GM12878 (cell line): ENCODE data around the gene ACKR4. TPM values are rescaled to one million over a fixed set of nuclear protein-coding genes. Genes with fewer than 3 reads are reported as not detected.
A peak's percentile ranks its signal among the peaks of the same experiment; 100 is the strongest.

ENCODE experiments used
- ATAC-seq: fragments of 200-7000 bp; cut with Tn5 transposase; 3 replicates; pipeline ENCODE4 v1.9.1; 2020; ENCODE audit warnings: mild to moderate bottlenecking, moderate library complexity
- BruUV-seq: library from RNA; stranded (reverse); fragments of 400-500 nt; replicated peaks from 2 replicates; lab custom pipeline; 2021; lab: Mats Ljungman, UMichigan
- CTCF ChIA-PET: fragments of 300-600 bp; sonication (Branson Sonifier 250); formaldehyde crosslinking; extraction: SDS; loops from one replicate; lab custom pipeline; 2021; ENCODE audit warnings: inconsistent platforms; lab: Yijun Ruan, JAX
- POLR2A ChIA-PET: fragments of 350-600 bp; formaldehyde crosslinking; extraction: SDS; loops from one replicate; lab custom pipeline; 2021; ENCODE audit warnings: inconsistent platforms; lab: Charles Lee
- RAD21 ChIA-PET: fragments of 300-600 bp; sonication (Branson Sonifier 250); formaldehyde crosslinking; loops from one replicate; lab custom pipeline; 2023; ENCODE audit warnings: antibody characterized with exemption; ENCODE audit not compliant: unreplicated experiment; lab: Charles Lee
- SMC1A ChIA-PET: fragments of 300-600 bp; sonication (Branson Sonifier 250); formaldehyde crosslinking; loops from one replicate; lab custom pipeline; 2023; ENCODE audit not compliant: unreplicated experiment, uncharacterized antibody; lab: Charles Lee
- DNase-seq: peaks from one replicate; pipeline ENCODE4 v3.0.0-alpha.2; 2011; ENCODE audit warnings: low read depth, low spot score
- FAIRE-seq: peaks from 3 replicates; lab custom pipeline; 2011; peaks lifted over from hg19 to GRCh38; lab: Jason Lieb, UNC
- H2AFZ ChIP-seq: 2 replicates; pipeline ENCODE4 v1.6.0; 2011; ENCODE audit warnings: low read depth, low read length, control low read depth; ENCODE audit not compliant: control insufficient read depth
- H3K27ac ChIP-seq: 2 replicates; pipeline ENCODE4 v1.5.1; 2011; ENCODE audit warnings: control low read depth; ENCODE audit not compliant: control insufficient read depth, insufficient read depth
- H3K27me3 ChIP-seq, 2 experiments: replicated peaks in 1 of 2; 2 replicates each; pipeline versions ENCODE4 v1.6.0 to v1.6.1; 2011; ENCODE audit warnings: low read length in 1 of 2; ENCODE audit not compliant: control insufficient read depth in 2 of 2, insufficient read depth in 2 of 2
- H3K36me3 ChIP-seq, 2 experiments: 2 replicates each; pipeline ENCODE4 v1.5.1; 2011; ENCODE audit warnings: low read length in 1 of 2; ENCODE audit not compliant: control insufficient read depth in 2 of 2, insufficient read depth in 2 of 2
- H3K4me1 ChIP-seq: 2 replicates; pipeline ENCODE4 v1.6.1; 2011; ENCODE audit warnings: mild to moderate bottlenecking, low read length, moderate library complexity, mixed read lengths; ENCODE audit not compliant: control insufficient read depth, insufficient read depth
- H3K4me2 ChIP-seq: 2 replicates; pipeline ENCODE4 v1.6.0; 2011; ENCODE audit warnings: control low read depth; ENCODE audit not compliant: control insufficient read depth, insufficient read depth
- H3K4me3 ChIP-seq: fragments of 200-600 bp; sonication (generic); 2 replicates; pipeline ENCODE4 v1.5.1; 2016
- H3K79me2 ChIP-seq: 2 replicates; pipeline ENCODE4 v1.6.0; 2011; ENCODE audit warnings: low read length; ENCODE audit not compliant: control insufficient read depth, insufficient read depth
- H3K9ac ChIP-seq: 2 replicates; pipeline ENCODE4 v1.8.0; 2011; ENCODE audit warnings: low read length, control low read depth, mixed read lengths; ENCODE audit not compliant: control insufficient read depth, insufficient read depth
- H3K9me3 ChIP-seq: replicated peaks from 3 replicates; pipeline ENCODE4 v1.5.1; 2011; ENCODE audit warnings: mild to moderate bottlenecking, low read length; ENCODE audit not compliant: control insufficient read depth, insufficient read depth
- H4K20me1 ChIP-seq: 2 replicates; pipeline ENCODE4 v1.6.0; 2011; ENCODE audit not compliant: control insufficient read depth, insufficient read depth
- BACH1 ChIP-seq: fragments of 450-650 bp; IDR thresholded peaks from 2 replicates; pipeline ENCODE4 v1.6.1; 2017; ENCODE audit warnings: mild to moderate bottlenecking, borderline replicate concordance
- CEBPB ChIP-seq, 2 experiments: fragments of 150-350 bp in 1 of 2; IDR thresholded peaks; 2 replicates each; pipeline ENCODE4 v1.6.1; 2012 to 2014; ENCODE audit warnings: low read depth in 2 of 2, low read length in 2 of 2, borderline replicate concordance in 1 of 2, inconsistent platforms in 1 of 2
- CREM ChIP-seq: IDR thresholded peaks from 2 replicates; pipeline ENCODE4 v1.6.1; 2014; ENCODE audit warnings: antibody characterized with exemption, low read depth
- EED ChIP-seq: sonication (generic); IDR thresholded peaks from 2 replicates; pipeline ENCODE4 v1.6.1; 2016; ENCODE audit warnings: antibody characterized with exemption, low read depth
- IKZF1 ChIP-seq: fragments of 450-650 bp; conservative IDR thresholded peaks from 2 replicates; pipeline ENCODE4 v1.6.1; 2017; ENCODE audit warnings: antibody characterized with exemption, mild to moderate bottlenecking
- IKZF2 ChIP-seq, 2 experiments: fragments of 450-650 bp; IDR thresholded peaks; 2 replicates each; pipeline ENCODE4 v1.6.1; 2017; ENCODE audit warnings: mild to moderate bottlenecking in 2 of 2, moderate library complexity in 2 of 2
- KAT2A ChIP-seq: conservative IDR thresholded peaks from 2 replicates; pipeline ENCODE4 v1.6.1; 2011; ENCODE audit warnings: low read depth, low read length; ENCODE audit not compliant: control insufficient read depth
- MEF2A ChIP-seq: IDR thresholded peaks from 2 replicates; pipeline ENCODE4 v1.6.1; 2011; ENCODE audit warnings: low read depth, mild to moderate bottlenecking, low read length, moderate library complexity; ENCODE audit not compliant: insufficient read depth
- MEF2B ChIP-seq: fragments of 450-650 bp; IDR thresholded peaks from 2 replicates; pipeline ENCODE4 v1.6.1; 2018; ENCODE audit warnings: mild to moderate bottlenecking, moderate library complexity; ENCODE audit not compliant: partially characterized antibody, poor library complexity, severe bottlenecking
- NBN ChIP-seq: fragments of 450-650 bp; IDR thresholded peaks from 2 replicates; pipeline ENCODE4 v1.6.1; 2016
- NFYB ChIP-seq: IDR thresholded peaks from 2 replicates; pipeline ENCODE4 v1.6.1; 2011; ENCODE audit warnings: low read depth, mild to moderate bottlenecking, low read length, improper control_type of control experiment, moderate library complexity; ENCODE audit not compliant: insufficient read depth
- PAX8 ChIP-seq: fragments of 450-650 bp; IDR thresholded peaks from 2 replicates; pipeline ENCODE4 v1.6.1; 2017; ENCODE audit warnings: mild to moderate bottlenecking, moderate library complexity
- RUNX3 ChIP-seq: IDR thresholded peaks from 2 replicates; pipeline ENCODE4 v1.6.1; 2012; ENCODE audit warnings: low read length, inconsistent platforms
- SP1 ChIP-seq: IDR thresholded peaks from one replicate; pipeline ENCODE4 v1.6.1; 2011; ENCODE audit warnings: low read depth, low read length
- SRF ChIP-seq, 2 experiments: IDR thresholded peaks; 2 replicates each; pipeline ENCODE4 v1.6.1; 2011; ENCODE audit warnings: low read depth in 2 of 2, low read length in 2 of 2, mild to moderate bottlenecking in 1 of 2, moderate library complexity in 1 of 2
- YY1 ChIP-seq: IDR thresholded peaks from 2 replicates; pipeline ENCODE4 v1.6.1; 2011; ENCODE audit warnings: low read depth, mild to moderate bottlenecking, low read length
- WGBS: methylation state at CpG from one replicate; pipeline ENCODE4 v1.1.6; 2016; ENCODE audit warnings: low lambda C conversion rate; ENCODE audit not compliant: insufficient replicate concordance, insufficient coverage; ENCODE audit errors: missing lambda C conversion rate; 5-methylcytosine and 5-hydroxymethylcytosine counted together
- in situ Hi-C: fragments of 300-500 bp; cut with MboI; formaldehyde crosslinking; loops from 9 replicates; pipeline ENCODE4 v1.14.3; 2018; ENCODE audit warnings: mixed read lengths
- intact Hi-C: fragments of 100-400 bp; cut with micrococcal nuclease; formaldehyde crosslinking; loops from one replicate; pipeline ENCODE4 v1.14.2; 2022; ENCODE audit not compliant: unreplicated experiment
- polyA plus RNA-seq, 11 experiments: library from polyadenylated mRNA; depleted of rRNA in 4 of 11; unstranded in 6 of 11; stranded (reverse) in 5 of 11; fragments of >200 nt; fragmentation: Nextera tagmentation in 4 of 11; fragmentation: Illumina TruSeq in 1 of 11; extraction: Ambion mirVana in 4 of 11; extraction: Trizol in 1 of 11; gene quantifications; 1 replicate in 1 of 11; 2 replicates in 10 of 11; pipeline versions ENCODE4 v1.2.1 to v1.2.3, GENCODE V29; 2011 to 2016; ENCODE audit warnings: inconsistent platforms in 2 of 11, missing spikeins in 2 of 11, low read depth in 1 of 11
- total RNA-seq, 4 experiments: library from RNA; depleted of rRNA in 3 of 4; stranded (reverse); fragments of >200 nt in 3 of 4; fragmentation: Illumina TruSeq in 1 of 4; extraction: Trizol in 1 of 4; gene quantifications; 2 replicates each; pipeline versions ENCODE4 v1.2.1 to v1.2.3, GENCODE V29; 2013 to 2021

The ACKR4 gene
- total and polyA plus RNA-seq, 10 of the 15 experiments (the other 5 are each of a cell fraction or from before 2014, with no cell fraction given), result 0.06 to 0.40 (median 0.12) TPM

DNA sequence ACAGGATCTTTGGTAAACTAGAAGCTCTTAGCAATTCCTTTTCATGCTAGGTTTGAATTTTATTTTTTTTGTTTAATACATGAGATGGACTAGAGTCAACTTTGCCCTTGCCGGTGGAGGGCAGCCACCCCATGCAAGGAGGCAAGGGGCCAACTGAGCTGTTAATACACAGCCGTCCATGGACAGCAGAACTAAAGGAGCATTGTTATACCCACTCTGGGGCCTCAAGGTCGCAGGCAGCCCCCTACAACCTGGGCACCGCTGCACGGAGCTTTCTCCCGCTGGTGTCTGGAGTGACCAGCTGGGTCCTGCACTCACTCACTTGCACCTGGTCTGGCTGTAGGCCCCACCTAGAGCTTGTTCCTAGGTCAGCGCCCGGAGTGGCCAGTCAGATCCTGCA lies 47.9 kb upstream of the ACKR4 start:
- SMC1A ChIA-PET, result interaction anchor here (1.6 kb wide), 1 partner anchor 87 kb away, joined by 5 read pairs; no protein-coding TSS in a partner anchor
- FAIRE-seq (no peak), ATAC-seq (no peak)
- Histone ChIP-seq H3K4me3 (no peak overlapping the region), H3K4me2 (no peak overlapping the region), H3K4me1 (peaks cover 16% of the 10 kb centered on the region), H3K9ac (no peak overlapping the region), H3K27me3 (no peaks in the 10 kb centered on the region), H3K79me2 (no peaks in the 10 kb centered on the region), H4K20me1 (no peaks in the 10 kb centered on the region), H3K27ac (no peak overlapping the region)
- 93% methylated on average over 8 of the region's 8 CpGs for WGBS
- POLR2A ChIA-PET, result no interaction called here
- BruUV-seq, result no TSS peak
- in situ Hi-C loops, result loop anchor here (10.0 to 25.0 kb wide), 2 partner anchors 96 to 838 kb away; no protein-coding TSS in a partner anchor
- TF ChIP-seq MEF2B, result no peak
- TF ChIP-seq, all 136 proteins: peak for 0
- CTCF ChIA-PET, result interaction anchor here (4.6 kb wide), 1 partner anchor 13 kb away, joined by 37 read pairs; no protein-coding TSS in a partner anchor
- intact Hi-C loops, result no loop called here
- RAD21 ChIA-PET, result no interaction called here
- Histone ChIP-seq H2AFZ (no peak overlapping the region), H3K9me3 (no peaks in the 10 kb centered on the region), H3K36me3 (no peaks in the 10 kb centered on the region)
- DNase-seq, result no peak

DNA sequence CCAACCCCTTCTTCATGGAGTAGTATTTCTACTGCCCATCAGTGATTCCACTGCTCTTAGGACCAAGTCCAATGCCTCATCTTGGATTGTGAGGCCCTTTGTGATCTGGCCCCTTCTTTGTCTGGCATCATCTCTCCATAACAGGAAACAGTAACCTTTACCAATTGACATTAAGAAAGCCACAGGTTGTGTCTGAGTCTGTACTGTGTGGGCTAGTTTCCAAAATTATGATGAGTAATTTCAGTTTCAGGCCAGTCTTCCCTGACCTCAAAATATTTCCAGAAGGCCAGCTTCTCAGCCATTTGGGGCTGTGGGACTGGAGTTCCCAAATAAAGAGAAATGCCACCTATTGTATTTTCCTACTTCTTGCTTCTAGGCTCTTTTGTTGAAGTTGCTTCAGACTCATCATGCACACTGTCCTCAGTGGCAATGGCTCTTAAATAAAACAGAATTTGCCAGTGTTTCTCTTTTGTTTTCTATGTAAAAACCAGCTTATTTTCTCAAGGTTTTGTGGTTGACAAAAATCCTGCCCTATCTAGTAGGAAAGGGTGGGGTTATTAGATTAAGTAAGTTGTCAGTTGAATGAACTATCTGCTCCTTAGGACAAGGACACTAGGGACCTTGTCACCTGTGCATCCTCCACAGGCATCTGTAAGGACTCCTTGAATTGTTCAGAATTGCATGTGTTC lies 47.0 kb upstream of the ACKR4 start:
- RAD21 ChIA-PET, result interaction anchor here (0.9 kb wide), 1 partner anchor 109 kb away, joined by 3 read pairs; no protein-coding TSS in a partner anchor
- intact Hi-C loops (no loop called here), in situ Hi-C loops (loop anchor here (10.0 to 25.0 kb wide), 2 partner anchors 95 to 837 kb away; no protein-coding TSS in a partner anchor)
- H3K27me3 ChIP-seq, result no peaks in the 10 kb centered on the region
- H3K4me3 ChIP-seq, result no peak overlapping the region
- H3K4me2 ChIP-seq, result peak overlapping the region; percentile 11
- H2AFZ ChIP-seq, result no peak overlapping the region
- FAIRE-seq (peak; percentile 31), ATAC-seq (peak; percentile 86), DNase-seq (peak; percentile 9)
- no peaks in the 10 kb centered on the region for H3K9me3 ChIP-seq
- H3K9ac ChIP-seq, result no peak overlapping the region
- BruUV-seq, result no TSS peak
- SMC1A ChIA-PET, result no interaction called here
- CTCF ChIA-PET, result interaction anchor here (1.3 to 2.2 kb wide), 2 partner anchors 14 to 92 kb away, joined by 4 to 9 read pairs; no protein-coding TSS in a partner anchor
- H3K27ac ChIP-seq, result no peak overlapping the region
- H3K79me2 ChIP-seq, result no peaks in the 10 kb centered on the region
- POLR2A ChIA-PET, result no interaction called here
- no peaks in the 10 kb centered on the region for H4K20me1 ChIP-seq
- peaks cover 16% of the 10 kb centered on the region for H3K4me1 ChIP-seq
- no peaks in the 10 kb centered on the region for H3K36me3 ChIP-seq
- TF ChIP-seq NFYB (no peak), IKZF1 (peak; percentile 51; the same call in 1 of the 2 replicates), NBN (no peak), RUNX3 (peak; percentile 81), YY1 (no peak), BACH1 (no peak), IKZF2 (IDR thresholded peaks at IDR 0.05) (peak; percentile 59; a peak in 3 of 4 replicates), EED (peak; percentile 68; the same call in 1 of the 2 replicates), MEF2A (0 out of 2 replicates have a peak, but pooled peaks have one; percentile 16), MEF2B (no peak), PAX8 (no peak), CEBPB (IDR thresholded peaks at IDR 0.05; ENCODE audit: borderline replicate concordance in 1 of 2, low read depth in 2 of 2, low read length in 2 of 2) (no peak), KAT2A (no peak), SP1 (no peak), SRF (IDR thresholded peaks at IDR 0.05; ENCODE audit: low read depth in 2 of 2, low read length in 2 of 2) (0 out of 4 replicates have a peak, but pooled peaks of 1 of the 2 experiments have one; percentile 35), CREM (0 out of 2 replicates have a peak, but pooled peaks have one; percentile 28)
